T-helper 2 cell treated with Interferon-gamma antibody and Interleukin-4, amounts not matched to agents 5 μg/mL and 100 μg/mL, for 36 hours (primary cell): ENCODE data around the gene SMAD2.

Experiments
- DNase-seq: peaks from one replicate; pipeline ENCODE4 v3.0.0; 2021; ENCODE audit warnings: low spot score
- H3K27ac Mint-ChIP-seq: one replicate; pipeline ENCODE4 v1.8.0; 2021; ENCODE audit warnings: mild to moderate bottlenecking, mixed read lengths
- H3K27me3 Mint-ChIP-seq: one replicate; pipeline ENCODE4 v1.8.0; 2021; ENCODE audit warnings: low read depth, mixed read lengths
- H3K36me3 Mint-ChIP-seq: one replicate; pipeline ENCODE4 v1.8.0; 2021; ENCODE audit warnings: low read depth, mixed read lengths
- H3K4me1 Mint-ChIP-seq: one replicate; pipeline ENCODE4 v1.8.0; 2021; ENCODE audit warnings: low read depth, mixed read lengths
- H3K4me3 Mint-ChIP-seq: one replicate; pipeline ENCODE4 v1.8.0; 2022; ENCODE audit warnings: mild to moderate bottlenecking, moderate library complexity, mixed read lengths
- H3K9me3 Mint-ChIP-seq: one replicate; pipeline ENCODE4 v1.8.0; 2021; ENCODE audit warnings: mixed read lengths

SMAD2 gene

GRCh38 chr18:47872426-47872825 is 58.0 kb downstream of the SMAD2 start:
- Mint-ChIP-seq H3K4me1 (peaks cover 56% of the 10 kb centered on the region), H3K4me3 (no peak overlapping the region), H3K9me3 (no peaks in the 10 kb centered on the region), H3K27ac (no peak overlapping the region), H3K27me3 (no peaks in the 10 kb centered on the region), H3K36me3 (peaks cover 29% of the 10 kb centered on the region)
- DNase-seq = no peak

GRCh38 chr18:47871288-47871687 is 59.2 kb downstream of the SMAD2 start:
- H3K27ac Mint-ChIP-seq = no peak overlapping the region
- DNase-seq = no peak
- H3K4me3 Mint-ChIP-seq = no peak overlapping the region
- H3K4me1 Mint-ChIP-seq = peaks cover 52% of the 10 kb centered on the region
- H3K36me3 Mint-ChIP-seq = peaks cover 28% of the 10 kb centered on the region
- no peaks in the 10 kb centered on the region for H3K27me3 Mint-ChIP-seq
- no peaks in the 10 kb centered on the region for H3K9me3 Mint-ChIP-seq

GRCh38 chr18:47870605-47871004 is 59.9 kb downstream of the SMAD2 start:
- Mint-ChIP-seq H3K4me1 (peaks cover 50% of the 10 kb centered on the region), H3K27ac (no peak overlapping the region), H3K9me3 (no peaks in the 10 kb centered on the region), H3K36me3 (peaks cover 32% of the 10 kb centered on the region), H3K4me3 (no peak overlapping the region), H3K27me3 (no peaks in the 10 kb centered on the region)
- no peak for DNase-seq

- no peak for DNase-seq
- Mint-ChIP-seq H3K27ac (no peak overlapping the region), H3K4me3 (no peak overlapping the region), H3K9me3 (no peaks in the 10 kb centered on the region), H3K4me1 (peaks cover 34% of the 10 kb centered on the region), H3K27me3 (no peaks in the 10 kb centered on the region), H3K36me3 (peaks cover 43% of the 10 kb centered on the region)
These were observed 61.7 kb downstream of the SMAD2 start for GRCh38 chr18:47868744-47869143.

DNA sequence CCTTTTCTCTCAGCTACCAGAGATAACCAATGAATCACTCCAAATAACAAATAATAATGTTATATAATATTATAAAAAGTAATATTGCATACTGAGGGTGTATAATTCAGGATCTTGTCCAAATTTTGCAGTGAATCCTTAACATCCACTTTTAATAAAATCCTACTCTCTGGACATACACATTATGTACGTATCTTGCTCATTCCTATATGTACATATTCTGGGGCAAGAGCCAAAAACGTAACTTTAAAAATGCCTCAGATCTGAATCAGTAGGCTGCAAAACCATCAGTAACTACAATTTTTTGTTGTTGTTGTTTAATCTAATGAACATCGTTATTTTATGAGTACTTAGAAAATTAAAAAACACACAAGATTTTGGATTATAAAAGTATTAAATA is 65.3 kb downstream of the SMAD2 start:
- Mint-ChIP-seq H3K4me1 (peaks cover 20% of the 10 kb centered on the region), H3K36me3 (peaks cover 62% of the 10 kb centered on the region), H3K9me3 (peaks cover 4% of the 10 kb centered on the region), H3K4me3 (no peak overlapping the region), H3K27me3 (no peaks in the 10 kb centered on the region), H3K27ac (no peak overlapping the region)
- no peak for DNase-seq

GRCh38 chr18:47863041-47863440 is 67.4 kb downstream of the SMAD2 start:
- no peak overlapping the region for H3K4me3 Mint-ChIP-seq
- peaks cover 70% of the 10 kb centered on the region for H3K36me3 Mint-ChIP-seq
- H3K9me3 Mint-ChIP-seq = peaks cover 19% of the 10 kb centered on the region
- H3K27me3 Mint-ChIP-seq = no peaks in the 10 kb centered on the region
- H3K27ac Mint-ChIP-seq = no peak overlapping the region
- DNase-seq = no peak
- H3K4me1 Mint-ChIP-seq = peaks cover 9% of the 10 kb centered on the region

- H3K4me1 Mint-ChIP-seq = peaks cover 4% of the 10 kb centered on the region
- DNase-seq = no peak
- H3K9me3 Mint-ChIP-seq = peaks cover 48% of the 10 kb centered on the region
- no peaks in the 10 kb centered on the region for H3K27me3 Mint-ChIP-seq
- H3K36me3 Mint-ChIP-seq = peaks cover 75% of the 10 kb centered on the region
- no peak overlapping the region for H3K4me3 Mint-ChIP-seq
- no peak overlapping the region for H3K27ac Mint-ChIP-seq
These were observed 71.9 kb downstream of the SMAD2 start for GRCh38 chr18:47858607-47859006.

DNA sequence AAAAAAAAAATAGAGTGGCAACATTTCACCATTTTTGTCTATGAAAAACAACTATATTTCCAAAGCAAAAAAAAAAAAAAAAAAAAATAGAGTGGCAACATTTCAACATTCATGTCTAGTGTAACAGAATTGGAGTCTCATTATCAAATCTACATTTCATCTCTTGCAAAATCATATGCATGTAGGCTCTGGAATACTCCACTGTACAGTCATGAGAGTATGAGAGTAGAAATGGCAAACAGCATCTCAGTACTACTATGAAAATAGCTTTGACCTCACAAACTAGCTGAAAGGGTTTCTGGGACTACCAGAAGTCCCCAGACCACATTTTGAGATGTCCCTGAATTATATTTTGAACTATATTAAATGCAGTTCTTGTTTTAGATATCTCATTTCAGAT is 82.8 kb downstream of the SMAD2 start:
- H3K36me3 Mint-ChIP-seq = peaks cover 56% of the 10 kb centered on the region
- H3K27me3 Mint-ChIP-seq = no peaks in the 10 kb centered on the region
- no peak overlapping the region for H3K27ac Mint-ChIP-seq
- no peaks in the 10 kb centered on the region for H3K9me3 Mint-ChIP-seq
- peaks cover 6% of the 10 kb centered on the region for H3K4me1 Mint-ChIP-seq
- no peak overlapping the region for H3K4me3 Mint-ChIP-seq
- DNase-seq = no peak

DNA sequence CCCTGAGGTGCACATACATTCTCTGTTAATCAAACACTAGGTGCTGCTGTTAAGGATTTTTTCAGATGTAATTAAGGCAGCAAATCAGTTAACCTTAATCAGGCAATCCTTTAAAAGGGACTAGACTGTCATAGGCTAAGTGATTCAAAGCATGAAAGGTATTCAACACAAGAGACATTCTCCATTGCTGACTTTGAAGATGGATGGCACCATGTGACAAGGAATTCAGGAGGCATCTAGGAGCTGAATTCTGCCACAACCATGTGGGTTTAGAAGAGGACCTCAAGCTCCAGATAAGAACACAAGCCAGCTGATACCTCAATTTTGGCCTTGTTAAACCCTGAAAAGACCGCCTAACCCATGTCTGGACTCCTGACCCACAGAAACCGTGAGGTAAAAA is 84.0 kb downstream of the SMAD2 start:
- no peaks in the 10 kb centered on the region for H3K9me3 Mint-ChIP-seq
- H3K36me3 Mint-ChIP-seq = peaks cover 62% of the 10 kb centered on the region

DNA sequence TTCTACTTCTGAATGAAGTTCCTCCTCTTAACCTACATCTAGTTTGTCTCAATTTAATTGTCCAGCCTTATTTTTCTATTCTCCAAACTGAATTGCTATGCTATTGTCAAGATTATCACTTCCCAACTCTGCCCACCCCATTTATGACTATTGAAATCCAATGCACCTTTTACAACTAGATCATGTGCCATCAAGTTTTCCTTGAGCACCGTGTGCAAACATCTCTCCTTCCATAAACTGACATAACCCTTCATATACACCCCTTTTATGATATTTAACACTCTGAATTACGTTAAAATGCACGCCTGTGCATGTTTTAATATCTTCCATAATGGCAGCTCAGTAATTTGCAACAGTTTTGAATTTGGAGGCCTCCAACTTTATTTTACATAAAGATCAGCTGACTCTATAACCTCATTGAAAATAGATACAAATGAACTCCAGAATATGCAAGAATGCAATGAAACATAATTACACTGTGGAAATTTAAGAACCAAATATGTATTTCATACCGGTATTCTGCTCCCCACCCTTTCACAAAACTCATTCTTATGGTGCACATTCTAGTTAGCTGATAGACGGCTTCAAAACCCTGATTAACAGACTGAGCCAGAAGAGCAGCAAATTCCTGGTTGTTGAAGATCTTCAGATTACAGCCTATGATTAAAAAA is 85.5 kb downstream of the SMAD2 start:
- H3K9me3 Mint-ChIP-seq = no peaks in the 10 kb centered on the region
- H3K36me3 Mint-ChIP-seq = peaks cover 70% of the 10 kb centered on the region
- no peak overlapping the region for H3K4me3 Mint-ChIP-seq
- no peak overlapping the region for H3K27ac Mint-ChIP-seq
- H3K4me1 Mint-ChIP-seq = peaks cover 6% of the 10 kb centered on the region
- no peak for DNase-seq
- no peaks in the 10 kb centered on the region for H3K27me3 Mint-ChIP-seq

More for the DNA sequence above, 84.0 kb downstream of the SMAD2 start:
- Mint-ChIP-seq H3K4me1 (peaks cover 6% of the 10 kb centered on the region), H3K27ac (no peak overlapping the region), H3K27me3 (no peaks in the 10 kb centered on the region), H3K4me3 (no peak overlapping the region)
- no peak for DNase-seq

DNA sequence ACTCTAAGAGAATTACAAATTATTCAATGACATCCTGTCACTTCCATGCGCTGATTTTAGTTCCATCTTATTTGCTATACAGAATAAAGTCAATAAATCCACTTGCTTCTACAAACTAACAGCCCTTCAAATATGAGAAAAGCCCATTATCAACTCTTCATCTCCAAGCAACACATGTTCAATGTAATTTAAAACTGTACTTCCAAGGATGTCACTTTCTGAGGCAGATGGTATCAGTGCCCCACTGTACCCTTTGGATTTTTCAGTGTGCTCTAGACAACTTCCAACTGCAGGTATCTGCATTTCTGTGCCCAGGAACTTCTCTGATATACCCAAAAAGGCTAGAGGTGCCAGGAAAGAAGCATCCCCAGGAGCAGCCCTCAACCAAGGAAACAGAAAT is 87.6 kb downstream of the SMAD2 start:
- H3K27ac Mint-ChIP-seq = no peak overlapping the region
- H3K4me3 Mint-ChIP-seq = no peak overlapping the region
- no peak for DNase-seq
- no peaks in the 10 kb centered on the region for H3K27me3 Mint-ChIP-seq
- H3K9me3 Mint-ChIP-seq = no peaks in the 10 kb centered on the region
- H3K36me3 Mint-ChIP-seq = peaks cover 76% of the 10 kb centered on the region
- H3K4me1 Mint-ChIP-seq = peaks cover 4% of the 10 kb centered on the region

- H3K27me3 Mint-ChIP-seq = no peaks in the 10 kb centered on the region
- H3K36me3 Mint-ChIP-seq = peaks cover 74% of the 10 kb centered on the region
- H3K27ac Mint-ChIP-seq = no peak overlapping the region
- DNase-seq = no peak
- peaks cover 3% of the 10 kb centered on the region for H3K4me1 Mint-ChIP-seq
- H3K9me3 Mint-ChIP-seq = no peaks in the 10 kb centered on the region
- no peak overlapping the region for H3K4me3 Mint-ChIP-seq
These were observed 92.1 kb downstream of the SMAD2 start for GRCh38 chr18:47838396-47838795.

DNA sequence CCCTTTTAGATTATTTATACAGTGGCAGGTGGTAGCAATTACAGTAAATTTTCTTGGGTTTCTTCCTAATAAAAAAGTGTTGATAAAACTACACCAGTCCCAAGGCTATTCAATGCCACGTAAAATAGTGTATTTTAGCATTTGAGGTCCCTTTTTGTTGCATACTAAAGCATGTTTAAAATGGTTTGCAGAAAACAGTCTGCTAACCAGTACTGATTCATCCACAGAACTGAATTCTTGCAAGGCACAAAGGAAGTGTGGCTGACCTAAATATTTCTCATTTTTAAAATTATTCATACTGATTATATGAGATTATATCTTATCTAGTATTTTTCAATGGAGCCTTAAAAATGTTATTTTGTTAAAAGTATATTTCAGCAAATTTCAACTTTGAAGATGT is 98.1 kb downstream of the SMAD2 start:
- H3K9me3 Mint-ChIP-seq = no peaks in the 10 kb centered on the region
- H3K27me3 Mint-ChIP-seq = no peaks in the 10 kb centered on the region
- peaks cover 11% of the 10 kb centered on the region for H3K4me1 Mint-ChIP-seq
- peaks cover 46% of the 10 kb centered on the region for H3K36me3 Mint-ChIP-seq
- no peak overlapping the region for H3K4me3 Mint-ChIP-seq
- DNase-seq = no peak
- H3K27ac Mint-ChIP-seq = no peak overlapping the region

GRCh38 chr18:47831351-47831750 is 99.1 kb downstream of the SMAD2 start:
- peaks cover 12% of the 10 kb centered on the region for H3K4me1 Mint-ChIP-seq
- H3K4me3 Mint-ChIP-seq = no peak overlapping the region
- H3K27me3 Mint-ChIP-seq = no peaks in the 10 kb centered on the region
- H3K36me3 Mint-ChIP-seq = peaks cover 48% of the 10 kb centered on the region
- DNase-seq = no peak
- H3K9me3 Mint-ChIP-seq = no peaks in the 10 kb centered on the region
- no peak overlapping the region for H3K27ac Mint-ChIP-seq

DNA sequence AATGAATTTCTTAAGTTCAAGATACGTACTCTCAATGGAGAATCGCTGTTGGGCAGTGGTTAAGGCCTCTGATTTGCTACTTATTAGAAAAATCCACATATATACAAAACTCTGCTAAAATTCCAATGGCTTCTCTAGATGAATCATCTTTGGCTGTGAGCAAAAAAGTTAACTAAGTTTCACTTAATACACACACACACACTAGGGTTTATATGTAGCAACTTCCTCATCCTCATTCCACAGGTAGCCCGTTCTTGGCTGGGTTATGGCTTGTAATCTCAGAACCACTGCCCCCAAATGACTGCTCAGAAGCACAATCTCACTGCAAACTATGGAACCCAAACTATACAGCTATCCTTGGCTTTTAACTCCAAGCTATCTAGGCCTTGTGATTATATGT is 99.7 kb downstream of the SMAD2 start:
- H3K4me1 Mint-ChIP-seq = peaks cover 15% of the 10 kb centered on the region
- no peak overlapping the region for H3K4me3 Mint-ChIP-seq
- no peak overlapping the region for H3K27ac Mint-ChIP-seq
- peaks cover 49% of the 10 kb centered on the region for H3K36me3 Mint-ChIP-seq
- no peak for DNase-seq
- no peaks in the 10 kb centered on the region for H3K9me3 Mint-ChIP-seq
- no peaks in the 10 kb centered on the region for H3K27me3 Mint-ChIP-seq
